Loucy (cell line): ENCODE measurements around the gene RFWD3.

Source experiments
- H2AFZ ChIP-seq: fragments of 200-600 bp; sonication (generic); 2 replicates; pipeline ENCODE4 v1.6.0; 2016; ENCODE audit warnings: antibody characterized with exemption, mild to moderate bottlenecking, low read length, moderate library complexity
- H3F3A ChIP-seq: fragments of 200-600 bp; 2 replicates; pipeline ENCODE4 v1.6.0; 2016; ENCODE audit warnings: antibody characterized with exemption, low read depth, mild to moderate bottlenecking
- H3K27me3 ChIP-seq: fragments of 200-600 bp; sonication (generic); 2 replicates; pipeline ENCODE4 v1.6.1; 2014; ENCODE audit warnings: low read length, mild to moderate bottlenecking; ENCODE audit not compliant: insufficient read depth, poor library complexity, severe bottlenecking
- H3K36me3 ChIP-seq: fragments of 200-600 bp; sonication (generic); 2 replicates; pipeline ENCODE4 v1.6.1; 2016; ENCODE audit warnings: low read length; ENCODE audit not compliant: insufficient read depth
- H3K4me1 ChIP-seq: fragments of 200-600 bp; sonication (generic); 2 replicates; pipeline ENCODE4 v1.5.1; 2014; ENCODE audit warnings: low read length, mild to moderate bottlenecking; ENCODE audit not compliant: insufficient read depth, poor library complexity, severe bottlenecking
- H3K4me2 ChIP-seq: fragments of 200-600 bp; sonication (generic); 2 replicates; pipeline ENCODE4 v1.6.0; 2014; ENCODE audit warnings: antibody characterized with exemption, low read length, low read depth, mild to moderate bottlenecking; ENCODE audit not compliant: poor library complexity, severe bottlenecking
- H3K4me3 ChIP-seq: fragments of 200-600 bp; sonication (generic); 2 replicates; pipeline ENCODE4 v1.5.1; 2014; ENCODE audit warnings: low read length, mild to moderate bottlenecking, mixed read lengths; ENCODE audit not compliant: poor library complexity, severe bottlenecking
- H3K79me2 ChIP-seq: fragments of 200-600 bp; sonication (generic); 2 replicates; pipeline ENCODE4 v1.6.1; 2014; ENCODE audit warnings: low read length; ENCODE audit not compliant: insufficient read depth
- H3K9ac ChIP-seq: fragments of 200-600 bp; sonication (generic); 2 replicates; pipeline ENCODE4 v1.6.0; 2014; ENCODE audit warnings: mild to moderate bottlenecking, low read depth, low read length, moderate library complexity; ENCODE audit not compliant: poor library complexity, severe bottlenecking
- H3K9me2 ChIP-seq: fragments of 200-600 bp; sonication (generic); replicated peaks from 2 replicates; pipeline ENCODE4 v1.6.1; 2016; ENCODE audit warnings: low read depth, low read length, mixed read lengths
- H3K9me3 ChIP-seq: fragments of 200-600 bp; sonication (generic); 2 replicates; pipeline ENCODE4 v1.6.1; 2014; ENCODE audit warnings: mild to moderate bottlenecking, antibody characterized with exemption, low read length, low read depth; ENCODE audit not compliant: insufficient read depth
- H4K20me1 ChIP-seq: fragments of 200-600 bp; sonication (generic); 2 replicates; pipeline ENCODE4 v1.6.0; 2014; ENCODE audit warnings: antibody characterized with exemption, low read length, mild to moderate bottlenecking; ENCODE audit not compliant: insufficient read depth, poor library complexity, severe bottlenecking
- CTCF ChIP-seq: fragments of 200-600 bp; sonication (generic); conservative IDR thresholded peaks from 2 replicates; pipeline ENCODE4 v1.5.1; 2014; ENCODE audit warnings: mild to moderate bottlenecking, antibody characterized with exemption, low read length
- EZH2phosphoT487 ChIP-seq: fragments of 200-600 bp; IDR thresholded peaks from 2 replicates; pipeline ENCODE4 v1.6.1; 2018; ENCODE audit warnings: antibody characterized with exemption, mild to moderate bottlenecking, moderate library complexity, borderline replicate concordance

Gene RFWD3

GRCh38 chr16:74699666-74700065 lies 33.0 kb upstream of the RFWD3 start:
- peak overlapping the region; percentile 82 for H3K4me3 ChIP-seq
- H3K4me2 ChIP-seq = peak overlapping the region; percentile 92
- H3K4me1 ChIP-seq = peaks cover 22% of the 10 kb centered on the region
- no peaks in the 10 kb centered on the region for H3K36me3 ChIP-seq
- no peaks in the 10 kb centered on the region for H4K20me1 ChIP-seq
- H3K79me2 ChIP-seq = peaks cover 15% of the 10 kb centered on the region
- no peaks in the 10 kb centered on the region for H3K9me2 ChIP-seq
- no peaks in the 10 kb centered on the region for H3K27me3 ChIP-seq
- TF ChIP-seq EZH2phosphoT487 = no peak
- TF ChIP-seq CTCF = no peak
- no peaks in the 10 kb centered on the region for H3K9me3 ChIP-seq
- no peaks in the 10 kb centered on the region for H3F3A ChIP-seq
- no peak overlapping the region for H2AFZ ChIP-seq
- H3K9ac ChIP-seq = peak overlapping the region; percentile 78

GRCh38 chr16:74698222-74698621 lies 31.5 kb upstream of the RFWD3 start:
- Histone ChIP-seq H3K9me3 (no peaks in the 10 kb centered on the region), H3K4me2 (peak overlapping the region; percentile 92), H3K4me3 (peak overlapping the region; percentile 82)

GRCh38 chr16:74695450-74696422 lies 29.1 kb upstream of the RFWD3 start:
- no peak overlapping the region for H2AFZ ChIP-seq
- H3K27me3 ChIP-seq = no peaks in the 10 kb centered on the region
- no peaks in the 10 kb centered on the region for H4K20me1 ChIP-seq
- no peaks in the 10 kb centered on the region for H3K36me3 ChIP-seq
- TF ChIP-seq EZH2phosphoT487 (no peak), CTCF (no peak)
- H3K9ac ChIP-seq = no peak overlapping the region
- H3K4me2 ChIP-seq = peak overlapping the region; percentile 45
- no peaks in the 10 kb centered on the region for H3F3A ChIP-seq
- peaks cover 15% of the 10 kb centered on the region for H3K79me2 ChIP-seq
- peaks cover 16% of the 10 kb centered on the region for H3K4me1 ChIP-seq
- no peaks in the 10 kb centered on the region for H3K9me2 ChIP-seq
- H3K9me3 ChIP-seq = no peaks in the 10 kb centered on the region
- H3K4me3 ChIP-seq = peak overlapping the region; percentile 53

More at GRCh38 chr16:74698222-74698621, 31.5 kb upstream of the RFWD3 start:
- H3K4me1 ChIP-seq = peaks cover 22% of the 10 kb centered on the region
- H3K79me2 ChIP-seq = peaks cover 15% of the 10 kb centered on the region
- peak overlapping the region; percentile 1 for H3K9ac ChIP-seq
- H3K9me2 ChIP-seq = no peaks in the 10 kb centered on the region
- H3K27me3 ChIP-seq = no peaks in the 10 kb centered on the region
- no peaks in the 10 kb centered on the region for H4K20me1 ChIP-seq
- no peaks in the 10 kb centered on the region for H3F3A ChIP-seq
- H3K36me3 ChIP-seq = no peaks in the 10 kb centered on the region
- no peak overlapping the region for H2AFZ ChIP-seq
- no peak for TF ChIP-seq EZH2phosphoT487
- no peak for TF ChIP-seq CTCF
